C4-2B (cell line): ENCODE results near the gene CFAP58.

Source experiments
- H3K27ac ChIP-seq: fragments of 450-650 bp; 2 replicates; pipeline ENCODE4 v1.5.1; 2017
- CTCF ChIP-seq: fragments of 450-650 bp; conservative IDR thresholded peaks from 2 replicates; pipeline ENCODE4 v1.5.1; 2017; ENCODE audit warnings: mild to moderate bottlenecking
- ZFX ChIP-seq: fragments of 450-650 bp; IDR thresholded peaks from 2 replicates; pipeline ENCODE4 v1.6.1; 2017

CFAP58 gene

GRCh38 chr10:104353325-104354048 lies at the start of gene CFAP58:
CFAP58 (plus strand) TSS chr10:104353833; CDS start chr10:104353898, 65 bp downstream.
- no peak within 1 kb of the TSS for H3K27ac ChIP-seq
- no peak for TF ChIP-seq ZFX
- peak; percentile 83 for TF ChIP-seq CTCF

GRCh38 chr10:104304356-104304745 lies 49.3 kb upstream of the CFAP58 start:
- H3K27ac ChIP-seq = peak overlapping the region; percentile 85; the same call in 1 of the 2 replicates
- TF ChIP-seq CTCF (no peak), ZFX (no peak)

- peak overlapping the region; percentile 85; the same call in 1 of the 2 replicates for H3K27ac ChIP-seq
- TF ChIP-seq ZFX (no peak), CTCF (no peak)
These were observed 48.7 kb upstream of the CFAP58 start for GRCh38 chr10:104304927-104305326.

- peak overlapping the region; percentile 3; the same call in 1 of the 2 replicates for H3K27ac ChIP-seq
- TF ChIP-seq ZFX (no peak), CTCF (no peak)
These were observed 46.7 kb upstream of the CFAP58 start for GRCh38 chr10:104306897-104307296.

GRCh38 chr10:104307576-104308438 lies 45.8 kb upstream of the CFAP58 start:
- no peak for TF ChIP-seq ZFX
- no peak for TF ChIP-seq CTCF

GRCh38 chr10:104308439-104308903 lies 45.2 kb upstream of the CFAP58 start:
- H3K27ac ChIP-seq = no peak overlapping the region
- TF ChIP-seq CTCF (no peak), ZFX (no peak)

More at GRCh38 chr10:104307576-104308438, 45.8 kb upstream of the CFAP58 start:
- H3K27ac ChIP-seq = 0 out of 2 replicates have a peak overlapping the region, but pooled peaks have one; percentile 3
